GM18517 (cell line): ENCODE measurements around the gene RAI14.

ENCODE experiments used
- ATAC-seq: cut with Tn5 transposase; IDR thresholded peaks from one replicate; pipeline ENCODE4 v1.9.1; 2021; ENCODE audit warnings: mild to moderate bottlenecking, moderate library complexity; ENCODE audit not compliant: unreplicated experiment

The RAI14 gene

GRCh38 chr5:34639852-34640626 is 16.1 kb upstream of the RAI14 start:
- no peak for ATAC-seq

- ATAC-seq: no peak
Observed at GRCh38 chr5:34648039-34648839, 7.9 kb upstream of the RAI14 start.

DNA sequence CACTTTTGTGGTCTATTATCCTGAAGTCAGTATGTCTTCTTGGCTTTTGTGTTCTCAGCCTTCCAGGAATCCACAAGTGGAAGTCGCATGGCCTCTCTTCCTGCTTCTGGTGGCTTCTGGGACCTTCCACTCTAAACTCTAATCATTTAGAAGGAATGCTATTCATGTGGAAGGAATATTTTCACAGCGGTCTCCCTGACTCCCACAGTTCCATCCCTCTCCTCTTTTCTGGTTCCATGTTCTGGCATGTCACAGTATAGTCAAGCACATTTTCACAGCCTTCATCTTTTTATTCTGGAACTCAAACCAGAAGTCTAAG is 7.3 kb upstream of the RAI14 start:
- ATAC-seq: no peak

GRCh38 chr5:34651791-34652190 is 4.3 kb upstream of the RAI14 start:
- no peak for ATAC-seq

DNA sequence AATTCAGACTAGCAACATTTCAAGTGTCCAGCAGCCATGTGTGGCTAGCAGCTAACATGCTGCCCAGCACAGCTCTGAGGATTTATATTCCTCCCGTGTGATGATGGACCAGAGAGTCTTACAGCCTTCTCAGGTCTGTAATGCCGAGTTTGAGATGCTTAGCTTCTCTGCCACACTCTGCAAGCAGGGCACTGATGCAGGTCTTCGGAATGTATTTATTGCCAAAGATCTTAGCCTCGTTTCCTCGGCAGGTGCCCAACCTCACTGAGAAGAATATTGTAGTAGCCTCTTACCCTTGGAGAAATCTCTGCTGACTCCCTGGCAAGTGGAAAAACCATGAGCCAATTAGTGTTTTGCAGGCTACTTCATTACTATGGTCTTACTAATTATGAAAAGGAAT is 3.7 kb upstream of the RAI14 start:
- ATAC-seq: no peak

DNA sequence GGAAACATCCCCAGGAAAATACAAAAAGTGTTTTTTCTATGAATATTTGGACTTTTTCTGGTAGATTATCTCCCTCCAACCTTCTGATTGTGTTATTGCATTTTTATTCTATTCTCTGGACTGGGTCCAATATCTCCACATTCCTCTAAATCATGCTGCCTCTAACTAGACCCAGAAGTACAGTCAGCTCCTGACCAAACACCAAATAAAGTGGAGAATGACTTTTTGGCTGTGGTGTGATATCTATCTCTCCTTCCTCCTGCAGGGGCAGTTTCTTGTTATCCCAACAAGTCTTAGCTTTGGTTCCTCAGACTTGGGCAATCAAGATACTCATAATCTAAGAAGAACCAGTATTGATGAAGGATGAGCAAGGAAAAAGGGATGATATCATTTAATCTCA is 3.2 kb upstream of the RAI14 start:
- no peak for ATAC-seq

DNA sequence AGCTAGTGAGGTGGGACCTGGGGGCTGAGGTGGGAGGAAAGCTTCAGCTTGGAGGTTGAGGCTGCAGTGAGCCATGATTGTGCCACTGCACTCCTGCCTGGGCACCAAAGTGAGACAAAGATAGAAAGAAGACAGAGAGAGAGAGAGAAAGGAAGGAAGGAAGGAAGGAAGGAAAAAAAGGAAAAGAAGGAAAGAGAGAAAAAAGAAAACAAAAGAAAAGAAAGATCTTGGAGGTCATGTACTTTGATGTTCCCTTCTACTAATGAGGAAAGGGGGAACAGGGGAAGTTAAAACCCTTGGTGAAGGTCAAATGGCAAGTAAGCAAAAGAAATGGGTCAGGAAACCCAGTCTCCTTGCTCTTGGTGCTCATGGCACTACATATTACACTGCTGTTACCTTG is 2.4 kb upstream of the RAI14 start:
- no peak for ATAC-seq

- no peak for ATAC-seq
Observed at GRCh38 chr5:34655354-34655991, 655 bp upstream of the RAI14 start.

GRCh38 chr5:34656700-34657273 is 659 bp downstream of the RAI14 start:
- no peak for ATAC-seq

DNA sequence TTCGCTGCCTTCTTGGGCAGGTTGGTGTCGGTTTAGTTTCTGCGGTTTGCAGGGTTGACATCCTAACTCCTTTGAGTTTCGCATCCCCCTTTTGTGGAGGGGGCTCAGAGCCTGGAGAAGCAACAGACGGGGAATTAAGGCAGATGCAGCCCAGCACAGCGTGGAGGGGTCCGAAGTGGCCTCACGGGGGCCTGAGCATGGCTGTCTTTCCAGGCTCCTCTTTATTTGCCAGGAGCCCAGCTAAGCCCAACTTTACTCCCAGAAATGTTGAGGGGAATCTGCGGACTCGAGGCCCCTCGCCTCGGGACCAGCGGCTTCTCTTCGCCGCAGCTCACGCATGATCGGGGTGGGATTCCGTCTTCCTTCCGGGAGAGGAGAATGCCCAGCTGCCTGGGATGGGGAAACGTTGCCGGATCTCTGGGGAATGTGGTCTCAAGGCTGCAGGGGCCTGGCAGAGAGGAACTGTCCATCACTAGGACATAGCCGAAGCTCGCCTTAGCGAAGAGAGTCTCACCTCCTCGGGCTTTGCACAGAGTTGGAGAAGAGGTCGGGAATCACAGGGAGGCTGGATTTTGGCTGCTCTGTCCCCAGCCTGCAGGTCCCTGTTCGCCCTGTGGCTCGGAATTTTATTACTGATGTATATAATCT is 1.3 kb downstream of the RAI14 start:
- no peak for ATAC-seq

DNA sequence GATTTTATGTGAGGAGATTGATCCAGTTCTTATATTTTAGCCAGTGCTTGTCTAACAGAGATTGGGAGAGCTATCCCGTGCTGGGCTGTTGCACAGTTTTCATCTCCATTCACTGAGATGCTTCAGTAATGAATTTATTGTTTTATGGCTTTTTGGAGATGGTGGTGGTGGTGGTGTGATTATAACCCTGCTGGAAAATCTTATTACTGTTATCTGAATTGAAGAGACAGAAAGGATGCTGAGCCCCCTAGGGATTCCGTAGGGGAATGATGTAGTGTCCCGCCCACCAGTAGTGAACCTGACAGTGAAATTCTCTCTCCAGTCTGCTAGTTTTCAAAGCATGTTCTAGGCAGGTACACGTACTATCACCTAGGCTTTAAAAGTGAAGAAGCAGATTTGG is 1.9 kb downstream of the RAI14 start:
- ATAC-seq: no peak

- ATAC-seq: no peak
Observed at GRCh38 chr5:34659168-34659567, 3.0 kb downstream of the RAI14 start.

DNA sequence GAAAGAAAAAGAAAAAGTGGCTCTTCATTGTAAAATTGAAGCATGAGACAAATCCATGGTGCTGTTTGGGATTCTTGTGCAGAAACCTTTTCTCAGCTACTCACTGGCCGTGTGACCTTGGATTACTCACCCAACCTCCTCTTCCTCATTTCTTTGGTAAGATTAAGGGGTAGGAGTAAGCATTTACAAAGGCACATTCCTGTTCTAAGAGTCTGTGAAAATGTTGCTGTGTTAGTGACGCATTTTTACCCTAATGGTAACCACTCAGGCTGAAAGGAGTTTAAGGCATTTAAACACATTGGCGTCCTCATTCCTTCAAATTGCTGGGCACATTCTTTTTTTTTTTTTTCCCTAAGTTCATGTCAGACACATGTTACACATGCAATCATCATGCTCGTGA is 4.3 kb downstream of the RAI14 start:
- ATAC-seq: no peak

DNA sequence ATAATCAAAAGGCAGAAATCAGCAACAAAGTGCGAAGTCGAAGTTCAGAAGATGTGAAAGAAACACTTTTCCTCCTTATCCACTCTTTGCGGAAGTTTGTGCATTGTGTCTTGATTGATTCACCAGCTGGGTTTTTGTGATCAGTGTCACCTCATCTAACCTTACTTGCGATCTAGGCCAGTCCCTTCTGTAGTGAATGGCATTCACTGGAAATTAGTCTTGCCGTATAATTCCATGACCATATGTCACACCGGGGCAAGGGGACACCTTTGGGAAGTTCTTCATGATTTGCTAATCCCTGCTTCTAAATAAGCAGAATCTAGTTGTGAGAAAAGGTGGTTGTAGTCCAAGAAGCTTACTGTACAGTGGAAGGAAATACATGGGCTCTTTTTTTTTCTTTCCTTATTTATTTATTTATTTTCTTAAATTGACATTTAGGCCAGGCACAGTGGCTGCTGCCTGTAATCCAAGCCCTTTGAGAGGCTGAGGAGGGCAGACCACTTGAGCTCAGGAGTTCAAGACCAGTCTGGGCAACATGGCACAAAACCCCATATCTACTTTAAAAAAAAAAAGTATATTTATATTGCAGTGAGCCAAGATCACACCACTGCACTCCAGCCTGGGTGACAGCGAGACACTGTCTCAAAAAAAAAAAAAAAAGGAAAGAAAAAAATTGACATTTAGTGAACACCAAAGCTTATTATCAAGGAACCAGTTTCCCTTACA is 7.8 kb downstream of the RAI14 start:
- ATAC-seq: no peak

DNA sequence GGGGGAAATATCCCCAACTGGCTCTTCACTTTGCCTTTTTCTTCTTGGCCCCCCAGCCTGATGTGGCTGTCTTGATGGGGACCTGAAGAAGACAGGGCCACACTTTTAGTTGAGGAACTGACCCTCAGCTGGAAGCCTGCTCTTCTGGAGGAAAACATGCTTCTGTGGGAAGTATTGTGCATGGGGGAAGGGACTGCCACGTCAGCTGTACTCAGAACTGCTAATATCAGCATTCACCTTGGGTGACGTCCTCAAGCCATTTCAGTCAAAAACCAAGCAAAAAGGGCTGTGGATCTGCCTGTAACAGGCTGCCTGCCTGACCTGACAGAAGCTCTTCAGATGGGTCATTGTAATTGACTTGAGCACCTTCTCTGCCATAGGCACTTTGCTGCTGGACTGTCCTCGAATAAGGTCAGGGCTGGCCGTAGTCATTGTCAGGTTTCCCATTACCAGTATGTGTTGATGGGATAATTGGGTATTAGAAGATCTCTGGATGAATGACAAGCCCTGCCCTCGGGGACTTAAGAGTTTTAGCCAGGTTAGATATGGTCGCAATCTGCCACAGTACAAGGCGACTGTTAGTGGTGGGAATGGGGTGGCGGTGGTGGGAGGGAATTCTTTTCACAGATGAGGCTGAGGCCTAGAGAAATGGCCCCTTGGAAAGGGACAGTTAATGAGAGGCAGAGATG is 10.4 kb downstream of the RAI14 start:
- ATAC-seq: no peak

- no peak for ATAC-seq
Observed at GRCh38 chr5:34667705-34668104, 11.6 kb downstream of the RAI14 start.

GRCh38 chr5:34669931-34670516 is 13.9 kb downstream of the RAI14 start:
- no peak for ATAC-seq

GRCh38 chr5:34672196-34672595 is 16.1 kb downstream of the RAI14 start:
- no peak for ATAC-seq

GRCh38 chr5:34673463-34674125 is 17.5 kb downstream of the RAI14 start:
- ATAC-seq: no peak
